NCI-H1048 (cell line): ENCODE data around the gene NR1H3.

Experiments
- DNase-seq: peaks from one replicate; lab custom pipeline; 2025; lab: John Stamatoyannopoulos, UW

The NR1H3 gene

DNA sequence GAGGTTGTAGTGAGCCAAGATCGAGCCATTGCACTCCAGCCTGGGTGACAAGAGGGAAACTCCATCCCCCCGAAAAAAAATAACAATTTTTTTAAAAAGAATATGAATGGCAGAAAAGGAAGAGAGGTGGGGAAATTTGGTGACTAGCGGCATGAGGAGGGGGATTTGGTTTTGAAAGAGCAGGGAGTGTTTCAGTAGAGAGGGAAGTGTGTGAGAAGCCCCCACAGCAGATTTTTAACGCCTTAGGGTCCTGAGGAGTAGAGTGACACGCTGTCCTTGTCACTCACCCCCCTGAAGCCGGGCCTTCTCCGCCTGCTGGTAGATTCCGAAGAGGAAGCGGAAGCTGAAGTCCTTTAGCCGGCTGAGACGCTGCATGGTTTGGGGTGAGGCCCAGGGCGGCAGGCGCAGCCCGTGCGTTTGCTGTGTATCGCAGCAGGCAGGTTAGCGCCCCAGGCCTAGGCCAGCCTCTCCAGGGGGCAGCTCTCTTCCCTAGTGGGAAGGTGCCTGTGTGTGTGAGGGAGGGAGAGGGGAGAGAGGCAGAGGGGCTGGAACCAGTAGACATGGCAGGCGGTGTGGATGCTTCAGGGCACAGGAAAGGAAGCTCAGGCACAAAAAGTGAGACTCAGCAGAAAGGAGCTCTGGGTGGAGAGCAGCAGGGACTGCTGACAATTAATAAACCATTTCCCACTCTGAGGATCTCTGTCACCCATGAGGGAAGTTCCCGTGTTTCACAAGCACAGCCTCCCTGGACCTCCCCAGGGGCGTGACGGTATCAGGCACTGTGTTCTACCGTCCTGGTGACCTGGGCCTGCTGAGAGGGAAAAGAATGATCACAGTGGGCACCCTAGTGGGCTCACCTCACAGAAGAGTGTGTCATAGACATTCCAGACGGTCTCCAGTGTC, 13.1 kb upstream of the NR1H3 start:
- DNase-seq = no peak

- DNase-seq = no peak
Observed at GRCh38 chr11:47245611-47246357, 12.0 kb upstream of the NR1H3 start.

- DNase-seq = no peak
Observed at GRCh38 chr11:47247502-47247901, 10.3 kb upstream of the NR1H3 start.

GRCh38 chr11:47248304-47248663, 9.5 kb upstream of the NR1H3 start:
- DNase-seq = no peak

DNA sequence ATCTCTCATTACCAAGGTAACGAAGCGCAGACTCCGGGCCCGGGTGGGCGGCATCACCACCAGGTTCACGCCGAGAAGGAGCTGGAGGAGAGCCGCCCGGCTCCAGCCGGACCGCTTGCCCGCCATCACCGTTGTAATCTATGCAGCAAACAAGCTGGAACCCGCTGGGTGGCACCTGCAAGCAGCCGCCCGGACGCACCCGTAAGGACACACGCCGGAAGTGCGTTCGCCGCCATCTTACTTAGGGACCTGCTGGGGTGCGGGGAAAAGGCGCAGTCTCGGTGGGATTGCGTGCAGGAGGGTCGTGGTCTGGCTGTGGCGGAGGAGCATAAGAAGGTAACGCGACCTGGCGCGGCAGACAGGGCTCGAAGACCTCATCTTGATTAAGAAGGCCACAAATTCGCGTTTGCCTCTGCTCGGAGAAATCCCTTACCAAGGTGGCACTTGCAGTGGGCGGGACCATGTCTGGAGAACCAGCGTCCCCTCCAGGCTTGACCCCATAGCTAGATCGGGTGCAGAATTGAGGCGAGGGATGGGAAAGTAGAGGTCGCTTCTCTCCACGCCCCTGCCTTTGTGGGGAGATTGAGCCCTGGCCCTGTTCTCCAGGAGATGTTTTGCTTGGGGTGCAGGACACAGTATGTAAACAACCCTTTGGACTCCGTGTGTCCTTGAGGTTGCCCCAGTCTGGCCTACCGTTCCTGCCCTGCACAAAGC, 9.0 kb upstream of the NR1H3 start, which contains the start of gene ACP2:
Gene ACP2, minus strand, starts transcription at position 151 of the 714 bp plus-strand sequence. Its CDS starts 25 bp downstream, at position 126.
- peak; percentile 48 for DNase-seq

- DNase-seq = no peak
Observed at GRCh38 chr11:47249378-47249715, 8.4 kb upstream of the NR1H3 start.

DNA sequence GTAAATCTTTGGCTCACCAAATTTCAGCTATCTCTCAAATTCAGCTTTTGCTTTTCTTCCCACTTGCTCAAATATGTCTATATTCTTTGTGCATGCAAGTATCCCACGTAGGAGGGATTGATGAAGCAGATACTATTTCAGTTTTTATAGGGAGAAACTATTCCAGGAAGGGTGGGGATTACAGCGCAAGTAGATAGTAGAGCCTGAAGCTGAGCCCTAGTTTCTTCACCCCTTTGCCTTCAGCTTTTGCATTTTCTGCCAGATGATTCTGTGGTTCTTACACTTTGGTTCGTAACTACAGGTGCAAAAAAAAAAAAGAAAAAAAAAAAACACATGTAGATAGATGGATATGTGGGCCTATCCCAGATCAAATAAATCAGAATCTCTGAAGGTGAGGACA, 6.0 kb upstream of the NR1H3 start:
- no peak for DNase-seq

DNA sequence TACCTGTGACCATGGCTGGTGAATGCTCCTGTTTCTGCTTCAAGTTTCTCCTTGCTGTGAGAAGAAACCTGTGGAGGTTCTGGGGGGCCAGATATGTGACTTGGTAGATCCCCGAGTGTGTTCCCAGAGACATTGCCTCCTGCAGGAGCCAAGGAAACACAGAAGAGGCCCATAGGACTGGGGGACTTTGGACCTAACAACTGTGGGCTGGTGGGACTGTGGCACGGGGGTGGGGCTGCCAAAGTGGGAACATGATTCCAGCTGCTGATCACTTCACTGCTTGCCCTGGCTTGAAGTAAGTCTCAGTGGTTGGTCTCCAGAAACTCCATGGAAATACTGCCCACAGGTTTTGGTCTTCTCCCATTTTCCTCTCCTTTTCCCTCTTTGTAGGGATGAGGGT, 4.1 kb upstream of the NR1H3 start:
- no peak for DNase-seq

GRCh38 chr11:47254386-47254785, 3.4 kb upstream of the NR1H3 start:
- DNase-seq = no peak

DNA sequence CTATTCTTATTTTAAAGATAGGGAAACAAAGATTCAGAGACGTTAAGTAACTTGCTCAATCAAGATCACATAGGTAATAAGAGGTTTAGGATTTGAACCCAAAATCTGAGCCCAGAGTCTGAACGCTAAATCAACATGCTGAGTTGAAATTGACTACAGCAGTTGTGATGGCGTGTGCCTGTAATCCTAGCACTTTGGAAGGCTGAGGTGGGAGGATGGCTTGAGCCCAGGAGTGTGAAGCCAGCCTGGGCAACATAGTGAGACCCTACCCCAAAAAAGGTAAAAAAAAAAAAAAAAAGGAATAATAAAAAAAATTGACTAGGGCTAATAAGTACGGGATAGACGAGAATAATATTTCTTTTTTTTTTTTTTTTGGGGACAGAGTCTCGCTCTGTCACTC, 1.4 kb upstream of the NR1H3 start:
- no peak for DNase-seq

DNA sequence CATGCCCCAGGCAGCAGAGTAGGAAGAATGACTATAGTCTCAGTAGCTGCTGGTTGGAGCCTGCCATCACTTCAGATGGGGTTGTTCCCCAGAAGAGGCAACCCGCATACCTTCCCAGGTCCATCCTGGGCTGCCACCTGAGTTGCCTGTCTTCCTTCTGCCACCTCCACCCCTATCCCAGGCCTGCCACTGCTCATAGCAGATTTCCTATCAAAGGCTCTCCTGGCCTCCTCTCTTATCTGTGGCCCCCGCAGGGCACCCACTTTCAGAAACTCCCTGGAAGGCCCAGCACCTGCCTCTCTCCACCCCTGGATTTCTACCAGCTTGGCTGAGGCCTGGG, 649 bp upstream of the NR1H3 start:
- DNase-seq = no peak

GRCh38 chr11:47258317-47258902, 614 bp downstream of the NR1H3 start:
- no peak for DNase-seq

- no peak for DNase-seq
Observed at GRCh38 chr11:47259232-47259977, 1.6 kb downstream of the NR1H3 start.

GRCh38 chr11:47260366-47260765, 2.6 kb downstream of the NR1H3 start:
- no peak for DNase-seq

- no peak for DNase-seq
Observed at GRCh38 chr11:47261291-47261800, 3.5 kb downstream of the NR1H3 start.

DNA sequence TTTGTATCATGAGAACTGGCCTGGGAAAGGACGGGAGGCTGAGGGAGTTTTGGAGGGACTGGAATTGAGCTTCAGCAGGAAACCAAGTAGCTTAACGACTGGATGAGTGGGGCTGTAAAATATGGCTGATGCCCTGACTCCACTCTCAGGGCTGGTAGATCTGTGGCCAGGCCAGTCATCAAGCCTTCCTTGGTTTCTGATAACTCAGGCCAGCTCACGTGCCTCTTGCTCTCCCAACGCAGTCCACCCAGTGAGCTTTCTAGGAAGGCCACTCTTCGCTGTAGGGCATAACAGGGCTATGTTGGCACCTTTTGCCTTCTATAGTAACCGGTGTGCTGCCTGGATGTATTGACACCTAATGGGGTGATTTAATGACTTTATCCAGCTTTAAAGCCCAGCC, 6.3 kb downstream of the NR1H3 start:
- no peak for DNase-seq

- DNase-seq = no peak
Observed at GRCh38 chr11:47264521-47264920, 6.7 kb downstream of the NR1H3 start.

GRCh38 chr11:47267876-47268275, 10.1 kb downstream of the NR1H3 start:
- DNase-seq = no peak

- no peak for DNase-seq
Observed at GRCh38 chr11:47268448-47269001, 10.7 kb downstream of the NR1H3 start.

- DNase-seq = peak; percentile 73
Observed at GRCh38 chr11:47269002-47269828, 11.4 kb downstream of the NR1H3 start.
